ENCODE results near the gene CYP2A6.
"Not testable (repeated sequence)": the region's sequence is repeated elsewhere in the genome, so short reads cannot be mapped to it uniquely, and the experiment has no call there.

The CYP2A6 gene

GRCh38 chr19:40811478-40812341, 38.5 kb downstream of the CYP2A6 start:
- H3K9me3 Mint-ChIP-seq, result no peaks in the 10 kb centered on the region
- H3K36me3 Mint-ChIP-seq (ENCODE audit: low read depth), result peaks cover 10% of the 10 kb centered on the region
- H3K4me3 Mint-ChIP-seq, result peak overlapping the region; percentile 95 to 99 (median 98)
- peak overlapping the region; percentile 90 to 99 (median 97) for H3K27ac Mint-ChIP-seq
- H3K27me3 Mint-ChIP-seq (ENCODE audit: low read depth), result peaks cover 11% of the 10 kb centered on the region
- H3K4me1 Mint-ChIP-seq, result peaks cover 51% of the 10 kb centered on the region
- no peak for TF ChIP-seq CTCF (IDR thresholded peaks at IDR 0.05; ENCODE audit: unreplicated experiment in 3 of 3)

- Mint-ChIP-seq H3K36me3 (ENCODE audit: low read depth) (peaks cover 10% of the 10 kb centered on the region), H3K27me3 (ENCODE audit: low read depth) (peaks cover 11% of the 10 kb centered on the region), H3K4me3 (peak overlapping the region; percentile 95 to 99 (median 98)), H3K4me1 (peaks cover 59% of the 10 kb centered on the region), H3K27ac (peak overlapping the region; percentile 90 to 100 (median 97))
- not testable (repeated sequence) for H3K9me3 Mint-ChIP-seq
These were observed 39.4 kb downstream of the CYP2A6 start for GRCh38 chr19:40810649-40811408.

- H3K27ac Mint-ChIP-seq, result peak overlapping the region; percentile 90 to 100 (median 97)
- no peaks in the 10 kb centered on the region for H3K9me3 Mint-ChIP-seq
- TF ChIP-seq CTCF (IDR thresholded peaks at IDR 0.05; ENCODE audit: unreplicated experiment in 3 of 3), result no peak
- peaks cover 62% of the 10 kb centered on the region for H3K4me1 Mint-ChIP-seq
- peaks cover 11% of the 10 kb centered on the region for H3K27me3 Mint-ChIP-seq (ENCODE audit: low read depth)
- H3K4me3 Mint-ChIP-seq, result peak overlapping the region; percentile 69 to 95 (median 75)
- H3K36me3 Mint-ChIP-seq (ENCODE audit: low read depth), result peaks cover 10% of the 10 kb centered on the region
These were observed 40.1 kb downstream of the CYP2A6 start for GRCh38 chr19:40810160-40810559.

- Mint-ChIP-seq H3K27me3 (ENCODE audit: low read depth) (peaks cover 7% of the 10 kb centered on the region), H3K4me1 (peaks cover 63% of the 10 kb centered on the region), H3K36me3 (ENCODE audit: low read depth) (peaks cover 16% of the 10 kb centered on the region), H3K4me3 (peak overlapping the region; percentile 69 to 95 (median 75)), H3K9me3 (no peaks in the 10 kb centered on the region), H3K27ac (peak overlapping the region in 1 of 3 experiments; percentile 90)
- no peak for TF ChIP-seq CTCF (IDR thresholded peaks at IDR 0.05; ENCODE audit: unreplicated experiment in 3 of 3)
These were observed 40.7 kb downstream of the CYP2A6 start for GRCh38 chr19:40809358-40810086.

GRCh38 chr19:40808497-40808896, 41.8 kb downstream of the CYP2A6 start:
- Mint-ChIP-seq H3K9me3 (no peaks in the 10 kb centered on the region), H3K4me1 (peaks cover 64% of the 10 kb centered on the region), H3K36me3 (ENCODE audit: low read depth) (peaks cover 25% of the 10 kb centered on the region), H3K27me3 (ENCODE audit: low read depth) (peaks cover 4% of the 10 kb centered on the region), H3K27ac (no peak overlapping the region), H3K4me3 (peak overlapping the region; percentile 40 to 47 (median 47))
- TF ChIP-seq CTCF (IDR thresholded peaks at IDR 0.05; ENCODE audit: unreplicated experiment in 3 of 3), result no peak

GRCh38 chr19:40808021-40808325, 42.3 kb downstream of the CYP2A6 start:
- H3K4me3 Mint-ChIP-seq, result peak overlapping the region in 1 of 3 experiments; percentile 19
- H3K27me3 Mint-ChIP-seq (ENCODE audit: low read depth), result peaks cover 3% of the 10 kb centered on the region
- TF ChIP-seq CTCF (IDR thresholded peaks at IDR 0.05; ENCODE audit: unreplicated experiment in 3 of 3), result no peak
- H3K27ac Mint-ChIP-seq, result peak overlapping the region in 2 of 3 experiments; percentile 24 to 29
- peaks cover 66% of the 10 kb centered on the region for H3K4me1 Mint-ChIP-seq
- H3K36me3 Mint-ChIP-seq (ENCODE audit: low read depth), result peaks cover 26% of the 10 kb centered on the region
- no peaks in the 10 kb centered on the region for H3K9me3 Mint-ChIP-seq

All from nephron (organoid).